Medulla oblongata (tissue), 1 donor: ENCODE measurements around the gene OVCH2.

ENCODE experiments used
- DNase-seq: peaks from one replicate; pipeline ENCODE4 v3.0.0-alpha.2; 2015; ENCODE audit errors: extremely low spot score

OVCH2 gene

DNA sequence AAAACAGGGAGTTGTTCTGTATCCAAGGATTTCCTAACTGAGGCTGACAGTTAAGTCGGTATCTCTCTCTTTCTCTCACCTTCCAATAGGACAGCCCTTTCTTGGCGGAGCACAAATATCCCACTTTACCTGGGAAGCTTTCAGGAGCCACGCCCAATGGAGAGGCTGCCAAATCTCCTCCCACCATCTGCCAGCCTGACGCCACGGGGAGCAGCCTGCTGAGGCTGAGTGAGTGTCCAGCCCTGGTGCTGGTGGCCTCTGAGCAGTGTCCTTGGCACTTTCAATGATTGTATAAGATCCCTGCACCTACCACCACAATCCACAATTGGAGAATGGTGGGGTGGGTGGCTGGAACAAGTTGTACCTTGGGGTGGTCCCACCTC lies 66.6 kb downstream of the OVCH2 start:
- DNase-seq = no peak
